ENCODE results near the gene NEMP2.

DNA sequence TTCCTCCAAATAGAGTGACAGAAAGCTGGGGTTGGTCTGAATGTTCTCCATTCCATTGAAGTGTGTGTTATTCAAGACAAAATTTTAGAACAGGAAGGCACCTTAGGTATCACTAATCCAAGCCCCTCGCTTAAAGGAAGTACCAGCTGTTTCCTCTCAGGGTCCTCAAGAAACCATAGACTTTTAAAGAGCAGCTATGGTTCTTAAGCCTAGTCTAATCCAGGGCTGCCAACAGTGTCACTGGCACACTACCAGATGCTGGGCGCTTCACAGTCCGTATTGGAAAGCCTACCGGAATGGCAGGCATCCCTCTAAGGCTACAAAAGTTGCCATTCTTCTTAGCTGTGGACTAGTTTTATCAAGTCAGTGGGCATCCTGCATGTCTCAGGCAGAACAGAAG lies 1.9 kb downstream of the NEMP2 start:
- TF ChIP-seq, protein P1, sequence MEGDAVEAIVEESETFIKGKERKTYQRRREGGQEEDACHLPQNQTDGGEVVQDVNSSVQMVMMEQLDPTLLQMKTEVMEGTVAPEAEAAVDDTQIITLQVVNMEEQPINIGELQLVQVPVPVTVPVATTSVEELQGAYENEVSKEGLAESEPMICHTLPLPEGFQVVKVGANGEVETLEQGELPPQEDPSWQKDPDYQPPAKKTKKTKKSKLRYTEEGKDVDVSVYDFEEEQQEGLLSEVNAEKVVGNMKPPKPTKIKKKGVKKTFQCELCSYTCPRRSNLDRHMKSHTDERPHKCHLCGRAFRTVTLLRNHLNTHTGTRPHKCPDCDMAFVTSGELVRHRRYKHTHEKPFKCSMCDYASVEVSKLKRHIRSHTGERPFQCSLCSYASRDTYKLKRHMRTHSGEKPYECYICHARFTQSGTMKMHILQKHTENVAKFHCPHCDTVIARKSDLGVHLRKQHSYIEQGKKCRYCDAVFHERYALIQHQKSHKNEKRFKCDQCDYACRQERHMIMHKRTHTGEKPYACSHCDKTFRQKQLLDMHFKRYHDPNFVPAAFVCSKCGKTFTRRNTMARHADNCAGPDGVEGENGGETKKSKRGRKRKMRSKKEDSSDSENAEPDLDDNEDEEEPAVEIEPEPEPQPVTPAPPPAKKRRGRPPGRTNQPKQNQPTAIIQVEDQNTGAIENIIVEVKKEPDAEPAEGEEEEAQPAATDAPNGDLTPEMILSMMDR (IDR thresholded peaks at IDR 0.05 in 8 of 11, conservative IDR thresholded peaks at IDR 0.05 in 3 of 11), result no peak
- TF ChIP-seq POLR2A (IDR thresholded peaks at IDR 0.05) (no peak), POLR2AphosphoS5 (IDR thresholded peaks at IDR 0.05) (no peak)

Measured in spleen (tissue), 7 donors.